ENCODE measurements around the gene SEC31A.

The SEC31A gene

GRCh38 chr4:82792912-82793649, 97.9 kb downstream of the SEC31A start:
- Histone ChIP-seq H3K9me3 (ENCODE audit: control insufficient read depth in 2 of 2, low read length in 2 of 2) (no peaks in the 10 kb centered on the region), H3K27ac (ENCODE audit: low read length) (no peak overlapping the region), H3K27me3 (ENCODE audit: control insufficient read depth in 1 of 2, insufficient read depth in 2 of 2, low read length in 2 of 2) (no peaks in the 10 kb centered on the region), H3K9ac (ENCODE audit: low read length in 2 of 2) (no peak overlapping the region), H3K4me1 (ENCODE audit: control insufficient read depth, insufficient read depth, low read length) (peaks cover 18% of the 10 kb centered on the region), H3K4me3 (ENCODE audit: low read length in 2 of 2) (no peak overlapping the region), H3K36me3 (ENCODE audit: control insufficient read depth in 2 of 2, insufficient read depth in 2 of 2, low read length in 2 of 2) (peaks cover 0 to 2% of the 10 kb centered on the region in 2 donors)

- Histone ChIP-seq H3K27ac (ENCODE audit: low read length) (no peak overlapping the region), H3K36me3 (ENCODE audit: control insufficient read depth in 2 of 2, insufficient read depth in 2 of 2, low read length in 2 of 2) (peaks cover 2 to 4% of the 10 kb centered on the region in 2 donors), H3K9me3 (ENCODE audit: control insufficient read depth in 2 of 2, low read length in 2 of 2) (no peaks in the 10 kb centered on the region), H3K4me1 (ENCODE audit: control insufficient read depth, insufficient read depth, low read length) (peaks cover 9% of the 10 kb centered on the region), H3K9ac (ENCODE audit: low read length in 2 of 2) (no peak overlapping the region), H3K27me3 (ENCODE audit: control insufficient read depth in 1 of 2, insufficient read depth in 2 of 2, low read length in 2 of 2) (no peaks in the 10 kb centered on the region), H3K4me3 (ENCODE audit: low read length in 2 of 2) (no peak overlapping the region)
Measured at GRCh38 chr4:82791179-82791578, 99.8 kb downstream of the SEC31A start.

DNA sequence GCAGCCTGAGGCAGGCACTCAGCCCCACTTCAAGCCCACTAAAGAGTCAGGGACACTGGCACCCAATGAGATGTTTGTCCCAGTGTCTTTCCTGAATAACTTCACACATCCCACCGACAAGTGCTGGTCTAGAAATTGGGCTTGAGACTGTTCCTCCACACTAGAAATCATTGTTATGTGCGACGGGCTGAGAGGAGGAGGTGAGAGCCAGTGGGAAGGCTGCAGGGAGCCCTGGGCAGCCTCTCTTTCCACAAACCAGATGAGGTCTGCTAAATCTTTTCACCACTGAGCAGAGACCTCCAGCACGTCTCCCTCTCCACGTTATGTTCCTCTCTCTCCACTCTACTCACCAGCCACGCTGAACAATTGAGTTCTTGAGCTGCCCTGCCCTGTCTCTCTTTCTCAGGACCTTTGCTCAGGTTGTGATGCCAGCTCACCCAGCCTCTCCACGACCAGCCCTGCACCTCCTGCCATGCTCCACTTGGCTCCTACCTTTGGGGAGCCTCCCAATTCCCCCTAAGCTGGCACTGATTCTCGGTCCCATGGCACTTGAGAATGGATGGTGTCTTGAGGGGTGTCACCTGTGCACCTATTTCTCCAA, 100.8 kb downstream of the SEC31A start:
- Histone ChIP-seq H3K27me3 (ENCODE audit: control insufficient read depth in 1 of 2, insufficient read depth in 2 of 2, low read length in 2 of 2) (no peaks in the 10 kb centered on the region), H3K36me3 (ENCODE audit: control insufficient read depth in 2 of 2, insufficient read depth in 2 of 2, low read length in 2 of 2) (peaks cover 2 to 4% of the 10 kb centered on the region in 2 donors), H3K4me3 (ENCODE audit: low read length in 2 of 2) (no peak overlapping the region), H3K4me1 (ENCODE audit: control insufficient read depth, insufficient read depth, low read length) (peaks cover 9% of the 10 kb centered on the region), H3K9me3 (ENCODE audit: control insufficient read depth in 2 of 2, low read length in 2 of 2) (no peaks in the 10 kb centered on the region), H3K27ac (ENCODE audit: low read length) (no peak overlapping the region), H3K9ac (ENCODE audit: low read length in 2 of 2) (no peak overlapping the region)

DNA sequence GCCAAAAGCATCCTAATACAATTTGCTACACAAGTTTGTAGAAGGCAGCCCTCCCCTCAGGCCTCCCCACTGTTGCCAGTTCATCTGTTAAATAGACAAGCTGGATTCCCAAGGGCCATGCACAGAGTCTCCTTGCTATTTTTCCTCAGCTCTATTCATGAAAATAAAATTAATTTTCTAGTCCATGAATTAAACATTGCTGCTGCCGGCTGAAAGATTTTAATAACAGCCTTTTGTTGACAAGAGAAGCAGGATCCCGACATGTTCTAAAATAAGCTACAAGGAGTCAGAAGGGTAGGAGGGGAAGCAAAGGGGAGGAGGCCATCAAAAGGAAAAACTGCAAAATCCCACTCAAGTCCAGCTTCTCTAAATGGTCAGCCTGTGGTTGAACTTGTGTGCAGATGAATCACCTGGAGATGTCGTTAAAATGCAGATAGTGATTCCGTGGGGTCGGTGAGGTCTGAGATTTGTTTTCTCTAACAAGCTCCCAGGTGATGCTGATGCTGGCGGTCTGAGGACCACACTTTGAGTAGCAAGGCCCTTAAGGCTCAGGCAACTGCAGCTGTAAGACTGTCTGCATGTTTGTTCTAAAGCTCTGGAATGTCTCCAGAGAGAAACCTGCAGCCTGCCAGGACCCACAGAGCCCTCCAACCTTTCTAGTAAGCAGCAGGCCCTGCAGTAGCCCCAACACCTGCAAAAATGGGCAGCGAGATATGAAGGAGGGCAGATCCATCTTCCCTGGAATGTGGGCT, 101.8 kb downstream of the SEC31A start:
- Histone ChIP-seq H3K27ac (ENCODE audit: low read length) (no peak overlapping the region), H3K36me3 (ENCODE audit: control insufficient read depth in 2 of 2, insufficient read depth in 2 of 2, low read length in 2 of 2) (peaks cover 0 to 4% of the 10 kb centered on the region in 2 donors), H3K4me1 (ENCODE audit: control insufficient read depth, insufficient read depth, low read length) (peaks cover 14% of the 10 kb centered on the region), H3K9ac (ENCODE audit: low read length in 2 of 2) (peak overlapping the region in 1 of 2 donors; percentile 28), H3K9me3 (ENCODE audit: control insufficient read depth in 2 of 2, low read length in 2 of 2) (no peaks in the 10 kb centered on the region), H3K4me3 (ENCODE audit: low read length in 2 of 2) (no peak overlapping the region), H3K27me3 (ENCODE audit: control insufficient read depth in 1 of 2, insufficient read depth in 2 of 2, low read length in 2 of 2) (no peaks in the 10 kb centered on the region)

GRCh38 chr4:82787342-82787741, 103.6 kb downstream of the SEC31A start:
- no peak overlapping the region for H3K4me3 ChIP-seq (ENCODE audit: low read length in 2 of 2)
- H3K36me3 ChIP-seq (ENCODE audit: control insufficient read depth in 2 of 2, insufficient read depth in 2 of 2, low read length in 2 of 2): peaks cover 0 to 4% of the 10 kb centered on the region in 2 donors
- H3K9me3 ChIP-seq (ENCODE audit: control insufficient read depth in 2 of 2, low read length in 2 of 2): no peaks in the 10 kb centered on the region
- H3K27me3 ChIP-seq (ENCODE audit: control insufficient read depth in 1 of 2, insufficient read depth in 2 of 2, low read length in 2 of 2): no peaks in the 10 kb centered on the region
- H3K27ac ChIP-seq (ENCODE audit: low read length): no peak overlapping the region
- peaks cover 14% of the 10 kb centered on the region for H3K4me1 ChIP-seq (ENCODE audit: control insufficient read depth, insufficient read depth, low read length)
- H3K9ac ChIP-seq (ENCODE audit: low read length in 2 of 2): no peak overlapping the region

DNA sequence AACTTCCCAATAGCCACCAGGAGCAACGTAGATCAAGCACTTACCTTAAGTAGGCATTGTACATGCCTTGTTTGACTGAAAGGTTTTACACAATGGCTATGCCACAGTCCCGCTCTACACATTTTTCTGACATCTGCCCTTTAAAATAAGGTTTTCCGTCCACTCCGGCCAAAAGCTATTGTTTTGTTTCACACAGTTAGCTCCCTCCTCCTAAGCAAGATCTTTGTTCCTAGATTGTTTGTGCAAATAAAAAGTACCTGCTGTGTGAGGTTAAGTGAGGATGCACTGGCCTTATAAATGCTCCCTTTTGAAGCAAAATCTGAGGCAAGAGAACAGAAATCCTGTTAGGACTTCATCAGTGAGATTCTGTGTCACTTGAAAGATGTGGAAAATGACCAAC, 104.1 kb downstream of the SEC31A start:
- Histone ChIP-seq H3K4me1 (ENCODE audit: control insufficient read depth, insufficient read depth, low read length) (peaks cover 14% of the 10 kb centered on the region), H3K9me3 (ENCODE audit: control insufficient read depth in 2 of 2, low read length in 2 of 2) (no peaks in the 10 kb centered on the region), H3K4me3 (ENCODE audit: low read length in 2 of 2) (no peak overlapping the region), H3K36me3 (ENCODE audit: control insufficient read depth in 2 of 2, insufficient read depth in 2 of 2, low read length in 2 of 2) (peaks cover 0 to 4% of the 10 kb centered on the region in 2 donors), H3K9ac (ENCODE audit: low read length in 2 of 2) (no peak overlapping the region), H3K27me3 (ENCODE audit: control insufficient read depth in 1 of 2, insufficient read depth in 2 of 2, low read length in 2 of 2) (no peaks in the 10 kb centered on the region), H3K27ac (ENCODE audit: low read length) (no peak overlapping the region)

- H3K9me3 ChIP-seq (ENCODE audit: control insufficient read depth in 2 of 2, low read length in 2 of 2): no peaks in the 10 kb centered on the region
- H3K27ac ChIP-seq (ENCODE audit: low read length): no peak overlapping the region
- H3K27me3 ChIP-seq (ENCODE audit: control insufficient read depth in 1 of 2, insufficient read depth in 2 of 2, low read length in 2 of 2): no peaks in the 10 kb centered on the region
- H3K9ac ChIP-seq (ENCODE audit: low read length in 2 of 2): no peak overlapping the region
- H3K36me3 ChIP-seq (ENCODE audit: control insufficient read depth in 2 of 2, insufficient read depth in 2 of 2, low read length in 2 of 2): peaks cover 0 to 4% of the 10 kb centered on the region in 2 donors
- peaks cover 14% of the 10 kb centered on the region for H3K4me1 ChIP-seq (ENCODE audit: control insufficient read depth, insufficient read depth, low read length)
- no peak overlapping the region for H3K4me3 ChIP-seq (ENCODE audit: low read length in 2 of 2)
Measured at GRCh38 chr4:82785611-82786400, 105.1 kb downstream of the SEC31A start.

DNA sequence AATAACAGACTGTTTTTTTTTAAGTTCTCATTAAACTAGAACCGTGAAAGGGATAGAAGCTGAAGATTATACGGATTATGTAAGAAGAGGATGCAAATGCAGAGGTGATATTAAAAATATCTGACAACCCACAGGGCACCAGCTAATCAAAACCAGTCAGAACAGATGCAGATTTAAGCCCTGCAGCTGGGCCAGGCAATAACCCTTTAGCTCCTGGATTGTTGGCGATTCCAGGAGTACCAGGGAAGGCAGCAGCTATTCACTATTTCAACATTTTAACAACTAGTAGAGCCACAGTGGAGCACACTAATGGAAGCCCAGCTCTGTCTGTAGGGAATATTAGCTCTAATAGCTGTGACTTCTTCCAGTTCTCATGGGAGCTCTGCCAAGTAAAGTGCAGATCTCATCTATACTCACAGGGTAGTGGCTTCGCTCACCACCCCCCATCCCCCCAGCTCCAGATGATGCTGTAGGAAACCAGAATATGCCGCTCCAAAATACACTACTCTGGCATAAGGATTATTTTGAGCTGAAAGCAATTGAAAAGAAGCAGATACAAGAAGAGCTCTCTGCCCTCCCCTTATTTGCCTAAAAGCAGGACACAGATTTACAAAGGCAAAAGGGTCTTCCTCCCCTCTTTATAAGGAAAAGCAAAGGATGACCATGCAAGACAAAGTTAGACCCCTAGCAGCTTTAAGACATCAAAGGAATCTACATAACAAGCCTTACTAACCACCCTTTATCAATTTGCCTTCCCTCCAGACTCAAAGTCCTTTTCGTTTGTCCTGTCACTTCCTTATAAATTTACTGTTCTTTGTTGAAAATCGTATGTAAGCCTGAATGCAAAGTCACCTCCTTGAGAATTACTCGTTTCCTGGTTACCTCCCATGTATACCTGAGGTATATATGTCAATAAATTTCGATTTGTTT, 106.0 kb downstream of the SEC31A start:
- no peak overlapping the region for H3K27ac ChIP-seq (ENCODE audit: low read length)
- peaks cover 14% of the 10 kb centered on the region for H3K4me1 ChIP-seq (ENCODE audit: control insufficient read depth, insufficient read depth, low read length)
- H3K9ac ChIP-seq (ENCODE audit: low read length in 2 of 2): no peak overlapping the region
- peaks cover 0 to 4% of the 10 kb centered on the region in 2 donors for H3K36me3 ChIP-seq (ENCODE audit: control insufficient read depth in 2 of 2, insufficient read depth in 2 of 2, low read length in 2 of 2)
- no peaks in the 10 kb centered on the region for H3K9me3 ChIP-seq (ENCODE audit: control insufficient read depth in 2 of 2, low read length in 2 of 2)
- H3K4me3 ChIP-seq (ENCODE audit: low read length in 2 of 2): no peak overlapping the region
- H3K27me3 ChIP-seq (ENCODE audit: control insufficient read depth in 1 of 2, insufficient read depth in 2 of 2, low read length in 2 of 2): no peaks in the 10 kb centered on the region

- H3K9ac ChIP-seq (ENCODE audit: low read length in 2 of 2): no peak overlapping the region
Measured at GRCh38 chr4:82782626-82783345, 108.2 kb downstream of the SEC31A start.

More at GRCh38 chr4:82782626-82783345, 108.2 kb downstream of the SEC31A start:
- peaks cover 8% of the 10 kb centered on the region for H3K4me1 ChIP-seq (ENCODE audit: control insufficient read depth, insufficient read depth, low read length)
- H3K27me3 ChIP-seq (ENCODE audit: control insufficient read depth in 1 of 2, insufficient read depth in 2 of 2, low read length in 2 of 2): no peaks in the 10 kb centered on the region
- no peak overlapping the region for H3K4me3 ChIP-seq (ENCODE audit: low read length in 2 of 2)
- no peaks in the 10 kb centered on the region for H3K9me3 ChIP-seq (ENCODE audit: control insufficient read depth in 2 of 2, low read length in 2 of 2)
- peaks cover 0 to 4% of the 10 kb centered on the region in 2 donors for H3K36me3 ChIP-seq (ENCODE audit: control insufficient read depth in 2 of 2, insufficient read depth in 2 of 2, low read length in 2 of 2)
- H3K27ac ChIP-seq (ENCODE audit: low read length): no peak overlapping the region
